IPS-15b (cell line): ENCODE results near the gene DNAH12.

ENCODE experiments used
- H3K27me3 ChIP-seq: one replicate; pipeline ENCODE4 v1.6.1; 2013; ENCODE audit warnings: low read length; ENCODE audit not compliant: control insufficient read depth, insufficient read depth
- H3K36me3 ChIP-seq: one replicate; pipeline ENCODE4 v1.6.1; 2013; ENCODE audit warnings: low read length; ENCODE audit not compliant: control insufficient read depth, insufficient read depth
- H3K4me1 ChIP-seq: one replicate; pipeline ENCODE4 v1.6.1; 2013; ENCODE audit warnings: mild to moderate bottlenecking, low read length; ENCODE audit not compliant: control insufficient read depth, insufficient read depth
- H3K4me3 ChIP-seq: one replicate; pipeline ENCODE4 v1.5.1; 2013; ENCODE audit warnings: low read depth, low read length
- H3K9ac ChIP-seq: one replicate; pipeline ENCODE4 v1.6.1; 2013; ENCODE audit warnings: low read depth, mild to moderate bottlenecking, low read length
- H3K9me3 ChIP-seq: one replicate; pipeline ENCODE4 v1.6.1; 2013; ENCODE audit warnings: mild to moderate bottlenecking, low read length; ENCODE audit not compliant: control insufficient read depth, insufficient read depth

Gene DNAH12

DNA sequence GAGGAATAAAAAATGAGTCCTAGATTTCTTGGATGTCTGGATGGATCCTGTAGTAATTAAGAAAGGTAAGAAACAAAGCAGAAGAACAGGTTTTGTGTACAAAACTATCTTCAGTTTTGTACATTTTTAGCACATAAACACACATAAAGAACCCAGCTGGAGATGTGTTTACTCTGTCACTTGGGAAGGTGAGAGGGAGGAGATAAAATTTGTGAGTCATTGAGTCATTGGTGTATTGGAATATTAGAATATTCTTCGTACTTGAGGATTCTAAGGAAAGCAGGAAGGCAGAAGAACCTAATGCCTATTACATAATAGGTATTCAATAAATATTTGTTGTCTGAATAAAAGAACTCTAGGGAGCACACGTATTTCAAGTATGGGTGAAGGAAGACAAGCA lies 299.2 kb downstream of the DNAH12 start:
- Histone ChIP-seq H3K4me3 (no peak overlapping the region), H3K4me1 (no peaks in the 10 kb centered on the region), H3K9me3 (no peaks in the 10 kb centered on the region), H3K27me3 (no peaks in the 10 kb centered on the region), H3K9ac (no peak overlapping the region), H3K36me3 (peaks cover 2% of the 10 kb centered on the region)
